CD14-positive monocyte (primary cell): ENCODE results near the gene ZNF423. TPM values are rescaled to one million over a fixed set of nuclear protein-coding genes. Genes with fewer than 3 reads are reported as not detected.

Experiments
- DNase-seq, 3 donors: peaks; one replicate each; pipeline ENCODE4 v3.0.0-alpha.2; 2011 to 2022
- H2AFZ ChIP-seq: 2 replicates; pipeline ENCODE4 v1.6.0; 2012; ENCODE audit warnings: mild to moderate bottlenecking, low read depth, low read length, inconsistent platforms; ENCODE audit not compliant: insufficient read depth, poor library complexity, severe bottlenecking
- H3K27ac ChIP-seq, 2 donors: 1 replicate in 1 of 2; 2 replicates in 1 of 2; pipeline ENCODE4 v1.5.1; 2012 to 2013; ENCODE audit warnings: low read length in 2 of 2, control low read depth in 1 of 2, inconsistent platforms in 1 of 2, low read depth in 1 of 2, mild to moderate bottlenecking in 1 of 2
- H3K27me3 ChIP-seq, 2 donors: one replicate each; pipeline versions ENCODE4 v1.6.0 to v1.6.1; 2011 to 2013; ENCODE audit warnings: low read length in 2 of 2; ENCODE audit not compliant: control insufficient read depth in 2 of 2, insufficient read depth in 2 of 2
- H3K36me3 ChIP-seq, 2 donors: replicated peaks in 1 of 2; 1 replicate in 1 of 2; 2 replicates in 1 of 2; pipeline versions ENCODE4 v1.5.1 to v1.6.1; 2012 to 2013; ENCODE audit warnings: low read length in 2 of 2, control low read depth in 1 of 2, inconsistent platforms in 1 of 2, mild to moderate bottlenecking in 1 of 2; ENCODE audit not compliant: insufficient read depth in 2 of 2, control insufficient read depth in 1 of 2
- H3K4me1 ChIP-seq, 2 donors: 1 replicate in 1 of 2; 2 replicates in 1 of 2; pipeline versions ENCODE4 v1.5.1 to v1.6.1; 2012 to 2013; ENCODE audit warnings: low read length in 2 of 2, control low read depth in 1 of 2, inconsistent platforms in 1 of 2, mild to moderate bottlenecking in 1 of 2, moderate library complexity in 1 of 2; ENCODE audit not compliant: insufficient read depth in 2 of 2, control insufficient read depth in 1 of 2
- H3K4me2 ChIP-seq: replicated peaks from 2 replicates; pipeline ENCODE3; 2012; ENCODE audit warnings: low read length, moderate library complexity, mild to moderate bottlenecking; ENCODE audit not compliant: poor library complexity, severe bottlenecking; ENCODE audit errors: extremely low read depth
- H3K4me3 ChIP-seq, 3 experiments: fragments of 200-600 bp in 1 of 3; sonication (generic) in 1 of 3; replicated peaks in 1 of 3; 1 replicate in 2 of 3; 2 replicates in 1 of 3; pipeline ENCODE4 v1.5.1; 2011 to 2013; ENCODE audit warnings: low read length in 3 of 3, mild to moderate bottlenecking in 3 of 3, control low read depth in 2 of 3, low read depth in 2 of 3, inconsistent platforms in 1 of 3, moderate library complexity in 1 of 3
- H3K79me2 ChIP-seq: 2 replicates; pipeline ENCODE4 v1.6.0; 2012; ENCODE audit warnings: mild to moderate bottlenecking, control low read depth, inconsistent platforms, low read length, moderate library complexity; ENCODE audit not compliant: insufficient read depth
- H3K9ac ChIP-seq: 2 replicates; pipeline ENCODE4 v1.6.0; 2017; ENCODE audit warnings: low read length, mild to moderate bottlenecking; ENCODE audit not compliant: insufficient read depth, poor library complexity, severe bottlenecking
- H3K9me3 ChIP-seq, 2 donors: replicated peaks in 1 of 2; 1 replicate in 1 of 2; 2 replicates in 1 of 2; pipeline versions ENCODE4 v1.5.1 to v1.6.1; 2012 to 2013; ENCODE audit warnings: low read length in 2 of 2, control low read depth in 1 of 2; ENCODE audit not compliant: control insufficient read depth in 1 of 2, insufficient read depth in 1 of 2
- H4K20me1 ChIP-seq: 2 replicates; pipeline ENCODE4 v1.6.0; 2012; ENCODE audit warnings: mild to moderate bottlenecking, low read length, control low read depth, moderate library complexity; ENCODE audit not compliant: insufficient read depth
- H3K27ac Mint-ChIP-seq, 7 donors: one replicate each; pipeline ENCODE4 v1.8.0; 2020; ENCODE audit warnings: mild to moderate bottlenecking in 7 of 7, mixed read lengths in 7 of 7, moderate library complexity in 6 of 7, inconsistent platforms in 2 of 7
- H3K27me3 Mint-ChIP-seq, 3 donors: one replicate each; pipeline ENCODE4 v1.8.0; 2021 to 2022; ENCODE audit warnings: low read depth in 3 of 3, mild to moderate bottlenecking in 3 of 3, mixed read lengths in 3 of 3, moderate library complexity in 3 of 3, inconsistent platforms in 1 of 3
- H3K36me3 Mint-ChIP-seq, 2 donors: one replicate each; pipeline ENCODE4 v1.8.0; 2020; ENCODE audit warnings: mixed read lengths in 2 of 2, inconsistent platforms in 1 of 2, mild to moderate bottlenecking in 1 of 2
- H3K4me1 Mint-ChIP-seq: one replicate; pipeline ENCODE4 v1.8.0; 2020; ENCODE audit warnings: mild to moderate bottlenecking, mixed read lengths
- H3K4me3 Mint-ChIP-seq, 2 donors: one replicate each; pipeline ENCODE4 v1.8.0; 2020; ENCODE audit warnings: mild to moderate bottlenecking in 2 of 2, mixed read lengths in 2 of 2, moderate library complexity in 1 of 2
- H3K9me3 Mint-ChIP-seq, 7 donors: one replicate each; pipeline ENCODE4 v1.8.0; 2020 to 2022; ENCODE audit warnings: mixed read lengths in 7 of 7, mild to moderate bottlenecking in 6 of 7, moderate library complexity in 6 of 7, inconsistent platforms in 2 of 7
- WGBS: methylation state at CpG from one replicate; pipeline ENCODE4 v1.1.5; 2013; ENCODE audit warnings: missing lambda C conversion rate; ENCODE audit not compliant: insufficient coverage; 5-methylcytosine and 5-hydroxymethylcytosine counted together
- intact Hi-C, 2 donors: fragments of 100-400 bp; cut with micrococcal nuclease; formaldehyde crosslinking; loops; one replicate each; pipeline versions ENCODE4 v1.15.0 to v1.15.1; 2023
- polyA plus RNA-seq, 3 donors: library from polyadenylated mRNA; depleted of rRNA in 1 of 3; unstranded in 2 of 3; stranded (reverse) in 1 of 3; fragments of 300-500 nt in 2 of 3; fragments of >200 nt in 1 of 3; fragmentation: Illumina TruSeq in 2 of 3; gene quantifications; 1 replicate in 2 of 3; 2 replicates in 1 of 3; pipeline ENCODE4 v1.2.3, GENCODE V29; 2012 to 2021
- TF ChIP-seq, protein P1 (sequence below): fragments of 200-600 bp; IDR thresholded peaks from one replicate; pipeline ENCODE4 v1.8.0; 2022; ENCODE audit warnings: antibody characterized with exemption, mild to moderate bottlenecking

ZNF423 gene
- polyA plus RNA-seq, 3 donors = not detected

DNA sequence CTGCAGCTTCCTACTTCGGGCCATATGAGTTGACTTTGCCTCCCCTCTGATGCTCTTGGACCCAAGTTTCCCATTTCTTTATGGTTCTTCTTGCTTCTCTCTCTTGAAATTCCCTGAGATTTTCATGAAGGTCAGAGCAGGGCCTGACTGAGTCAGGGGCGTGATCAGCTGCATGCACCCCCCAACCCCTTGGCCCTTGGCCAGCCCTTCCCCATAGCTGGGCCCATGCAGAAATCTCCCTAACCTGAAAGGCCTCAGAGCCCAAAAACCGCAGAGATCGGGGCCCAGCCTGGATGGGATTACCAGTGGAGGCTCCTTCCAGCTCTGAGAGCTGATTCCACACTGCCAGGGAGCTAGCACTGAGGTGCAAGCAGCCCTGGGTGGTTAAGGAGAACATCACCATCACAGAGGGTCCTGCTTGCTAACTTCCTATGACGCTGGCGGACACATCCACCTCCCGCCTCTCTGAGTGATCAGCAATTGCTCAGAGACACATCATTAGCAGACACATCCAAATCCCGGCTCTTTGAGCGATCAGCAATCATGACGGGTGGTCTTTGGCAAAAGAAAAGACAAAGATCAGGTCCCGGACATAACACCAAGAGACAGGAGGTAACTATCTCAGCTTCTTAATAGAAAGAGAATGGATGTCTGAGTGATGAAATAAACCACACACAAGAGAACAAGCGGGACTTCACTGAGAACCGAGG, 320.9 kb downstream of the ZNF423 start:
- no peaks in the 10 kb centered on the region for H3K36me3 Mint-ChIP-seq
- Histone ChIP-seq H2AFZ (no peak overlapping the region), H3K27me3 (peaks cover 0 to 4% of the 10 kb centered on the region in 2 donors), H3K27ac (no peak overlapping the region), H3K4me1 (peaks cover 0 to 4% of the 10 kb centered on the region in 2 donors), H3K4me3 (no peak overlapping the region), H4K20me1 (no peaks in the 10 kb centered on the region), H3K9me3 (no peaks in the 10 kb centered on the region), H3K36me3 (no peaks in the 10 kb centered on the region), H3K9ac (no peak overlapping the region), H3K4me2 (no peak overlapping the region), H3K79me2 (no peaks in the 10 kb centered on the region)
- H3K4me1 Mint-ChIP-seq = peaks cover 9% of the 10 kb centered on the region
- H3K9me3 Mint-ChIP-seq = no peaks in the 10 kb centered on the region
- 85% methylated on average over 8 of the region's 13 CpGs for WGBS
- no peak overlapping the region for H3K27ac Mint-ChIP-seq
- intact Hi-C loops = no loop called here
- TF ChIP-seq, protein P1, sequence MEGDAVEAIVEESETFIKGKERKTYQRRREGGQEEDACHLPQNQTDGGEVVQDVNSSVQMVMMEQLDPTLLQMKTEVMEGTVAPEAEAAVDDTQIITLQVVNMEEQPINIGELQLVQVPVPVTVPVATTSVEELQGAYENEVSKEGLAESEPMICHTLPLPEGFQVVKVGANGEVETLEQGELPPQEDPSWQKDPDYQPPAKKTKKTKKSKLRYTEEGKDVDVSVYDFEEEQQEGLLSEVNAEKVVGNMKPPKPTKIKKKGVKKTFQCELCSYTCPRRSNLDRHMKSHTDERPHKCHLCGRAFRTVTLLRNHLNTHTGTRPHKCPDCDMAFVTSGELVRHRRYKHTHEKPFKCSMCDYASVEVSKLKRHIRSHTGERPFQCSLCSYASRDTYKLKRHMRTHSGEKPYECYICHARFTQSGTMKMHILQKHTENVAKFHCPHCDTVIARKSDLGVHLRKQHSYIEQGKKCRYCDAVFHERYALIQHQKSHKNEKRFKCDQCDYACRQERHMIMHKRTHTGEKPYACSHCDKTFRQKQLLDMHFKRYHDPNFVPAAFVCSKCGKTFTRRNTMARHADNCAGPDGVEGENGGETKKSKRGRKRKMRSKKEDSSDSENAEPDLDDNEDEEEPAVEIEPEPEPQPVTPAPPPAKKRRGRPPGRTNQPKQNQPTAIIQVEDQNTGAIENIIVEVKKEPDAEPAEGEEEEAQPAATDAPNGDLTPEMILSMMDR = no peak
- peaks cover 8 to 14% (median 11%) of the 10 kb centered on the region in 3 donors for H3K27me3 Mint-ChIP-seq
- no peak overlapping the region for H3K4me3 Mint-ChIP-seq
- DNase-seq = no peak

DNA sequence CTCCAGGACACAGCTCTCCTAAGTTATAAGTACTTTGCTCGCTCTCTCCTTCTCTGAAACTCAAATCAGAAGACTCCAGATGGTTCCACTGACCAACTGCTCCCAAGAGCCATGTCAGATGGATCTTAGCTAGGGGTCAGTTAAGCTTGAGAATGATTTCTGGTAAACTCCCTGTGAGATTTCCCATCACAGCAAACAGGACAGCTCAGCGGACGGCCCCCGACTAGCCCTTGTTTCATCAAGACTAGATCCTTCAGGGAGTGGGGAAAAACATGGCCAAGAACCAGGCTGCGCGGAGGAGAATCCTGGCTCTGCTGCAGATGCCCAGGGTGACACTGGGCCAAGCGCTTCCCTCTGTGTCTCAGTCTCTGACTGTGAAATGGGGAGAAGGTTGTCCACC, 322.5 kb downstream of the ZNF423 start:
- no peak overlapping the region for H3K9ac ChIP-seq
- WGBS = 96% methylated on average over 4 of the region's 7 CpGs
- no peak overlapping the region for H3K27ac ChIP-seq
- DNase-seq = no peak
- H3K36me3 ChIP-seq = no peaks in the 10 kb centered on the region
- intact Hi-C loops = no loop called here
- H3K4me2 ChIP-seq = no peak overlapping the region
- no peaks in the 10 kb centered on the region for H3K79me2 ChIP-seq
- TF ChIP-seq, protein P1 = no peak
- no peaks in the 10 kb centered on the region for H4K20me1 ChIP-seq
- no peaks in the 10 kb centered on the region for H3K9me3 ChIP-seq
- H2AFZ ChIP-seq = no peak overlapping the region
- peaks cover 0 to 2% of the 10 kb centered on the region in 2 donors for H3K36me3 Mint-ChIP-seq
- H3K4me3 Mint-ChIP-seq = no peak overlapping the region
- H3K27me3 ChIP-seq = peaks cover 3 to 17% of the 10 kb centered on the region in 2 donors
- H3K27ac Mint-ChIP-seq = no peak overlapping the region
- peaks cover 4% of the 10 kb centered on the region in 2 donors for H3K4me1 ChIP-seq
- H3K9me3 Mint-ChIP-seq = no peaks in the 10 kb centered on the region
- H3K4me3 ChIP-seq = no peak overlapping the region
- H3K27me3 Mint-ChIP-seq = peaks cover 19 to 27% (median 23%) of the 10 kb centered on the region in 3 donors
- H3K4me1 Mint-ChIP-seq = peaks cover 16% of the 10 kb centered on the region
